ENCODE measurements around the gene NDFIP2.

- TF ChIP-seq POLR2AphosphoS5 (IDR thresholded peaks at IDR 0.05; ENCODE audit: borderline replicate concordance, low read depth, low read length) (no peak), EZH2 (IDR thresholded peaks at IDR 0.05) (no peak), FOXP2 (optimal IDR thresholded peaks at IDR 0.05; ENCODE audit: control extremely low read depth, extremely low read length, insufficient read depth) (no peak)
These were observed 41.6 kb downstream of the NDFIP2 start for GRCh38 chr13:79522583-79522982.

Measured in SK-N-MC (cell line).